NCI-H526 treated with DMSO at 0.1 percent for 48 hours (cell line): ENCODE results near the gene EVI5.
"Not testable (repeated sequence)": the region's sequence is repeated elsewhere in the genome, so short reads cannot be mapped to it uniquely, and the experiment has no call there.

Source experiments
- DNase-seq: peaks from one replicate; lab custom pipeline; 2025; lab: John Stamatoyannopoulos, UW

EVI5 gene

DNA sequence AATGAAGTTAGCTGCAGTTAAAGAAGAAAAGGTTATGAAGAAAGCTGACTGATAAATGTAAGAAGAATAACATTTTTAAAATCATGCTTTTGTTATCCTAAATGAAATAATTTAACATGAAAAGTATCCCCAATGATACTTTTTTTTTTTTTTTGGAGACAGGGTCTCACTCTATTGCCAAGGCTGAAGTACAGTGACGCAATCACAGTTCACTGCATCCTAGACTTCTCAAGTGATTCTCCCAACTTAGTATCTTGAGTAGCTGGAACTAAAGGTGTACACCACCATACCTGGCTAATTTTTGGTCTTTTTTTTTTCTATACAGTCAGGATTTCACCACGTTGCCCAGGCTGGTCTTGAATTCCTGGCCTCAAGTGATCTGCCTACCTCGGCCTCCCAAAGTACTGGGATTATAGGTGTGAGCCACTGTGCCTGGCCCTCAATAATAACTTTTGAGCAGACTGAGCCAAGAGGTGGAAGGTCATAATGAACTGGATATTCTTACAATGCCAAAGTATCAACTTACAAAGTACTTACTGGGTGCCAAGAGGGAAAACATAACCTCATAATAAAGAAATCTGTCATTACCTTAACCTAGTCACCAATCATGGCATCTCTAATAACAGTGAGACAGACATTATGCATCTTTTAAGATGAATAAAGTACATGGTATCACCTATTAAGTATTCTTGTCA lies 94.5 kb downstream of the EVI5 start:
- DNase-seq = no peak

DNA sequence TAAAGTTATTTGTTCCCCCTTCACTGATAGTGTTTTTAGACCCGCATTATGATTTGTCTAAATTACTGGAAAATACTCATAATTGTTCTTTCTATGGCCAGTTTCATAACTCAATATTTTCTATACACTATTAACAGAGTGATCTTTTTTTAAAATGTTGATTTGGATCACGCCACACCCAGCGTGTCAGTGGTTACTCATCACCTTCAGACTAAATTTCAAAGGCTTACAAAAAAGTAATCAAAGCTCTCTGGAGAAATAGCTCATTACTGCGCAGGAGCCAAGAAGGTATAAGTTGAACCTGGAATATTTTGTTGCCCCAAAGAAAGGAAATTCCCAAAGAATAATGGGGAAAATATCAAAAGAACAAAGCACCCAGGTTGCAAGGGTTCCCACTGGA lies 104.9 kb downstream of the EVI5 start:
- DNase-seq = no peak

DNA sequence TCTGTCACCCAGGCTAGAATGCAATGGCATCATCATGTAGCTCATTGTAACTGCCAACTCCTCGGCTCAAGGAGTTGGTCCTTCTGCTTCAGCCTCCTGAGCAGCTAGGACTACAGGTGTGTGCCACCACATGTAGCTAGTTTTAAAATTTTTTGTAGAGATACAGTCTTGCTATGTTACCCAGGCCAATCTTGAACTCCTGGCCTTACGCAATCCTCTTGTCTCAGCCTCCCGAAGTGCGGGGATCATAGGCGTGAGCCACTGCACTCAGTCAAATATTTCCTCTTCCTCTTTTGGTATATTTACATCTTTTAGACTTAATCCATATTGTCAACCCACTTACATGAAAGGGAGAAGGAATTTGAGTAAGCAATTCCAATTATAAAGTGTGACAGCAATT lies 121.1 kb downstream of the EVI5 start:
- no peak for DNase-seq

DNA sequence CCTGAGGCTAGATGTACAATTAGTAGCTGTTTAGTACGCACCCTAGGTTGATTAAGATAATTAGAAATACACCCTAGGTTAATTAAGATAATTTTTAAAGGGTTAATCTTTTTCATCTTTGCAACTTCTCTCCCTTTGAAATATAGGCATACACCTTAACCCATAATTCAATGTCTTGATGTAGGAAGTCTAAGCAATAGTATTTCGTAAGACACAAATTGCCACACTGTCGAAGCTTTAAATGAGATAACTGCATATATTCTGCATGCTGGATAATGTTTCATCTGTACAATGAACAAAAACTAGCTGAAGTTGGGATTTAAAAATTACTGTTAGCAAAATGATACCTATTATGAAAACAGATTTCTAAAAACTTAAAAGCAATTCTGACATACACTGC lies 122.9 kb downstream of the EVI5 start:
- no peak for DNase-seq

DNA sequence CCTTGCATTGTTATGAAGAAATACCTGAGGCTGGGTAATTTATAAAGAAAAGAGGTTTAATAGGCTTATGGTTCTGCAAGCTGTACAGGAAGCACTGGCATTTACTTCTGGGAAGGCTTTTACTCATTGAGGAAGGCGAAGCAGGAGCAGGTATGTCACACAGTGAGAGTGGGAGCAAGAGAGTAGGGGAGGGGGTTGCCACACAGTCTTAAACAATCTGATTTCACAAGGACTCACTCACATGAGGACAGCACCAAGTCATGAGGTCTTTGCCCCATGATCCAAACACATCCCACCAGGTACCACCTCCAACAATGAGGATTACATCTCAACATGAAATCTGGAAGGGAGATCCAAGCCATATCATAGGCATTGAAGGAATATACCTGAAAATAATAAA lies 127.2 kb downstream of the EVI5 start:
- no peak for DNase-seq

DNA sequence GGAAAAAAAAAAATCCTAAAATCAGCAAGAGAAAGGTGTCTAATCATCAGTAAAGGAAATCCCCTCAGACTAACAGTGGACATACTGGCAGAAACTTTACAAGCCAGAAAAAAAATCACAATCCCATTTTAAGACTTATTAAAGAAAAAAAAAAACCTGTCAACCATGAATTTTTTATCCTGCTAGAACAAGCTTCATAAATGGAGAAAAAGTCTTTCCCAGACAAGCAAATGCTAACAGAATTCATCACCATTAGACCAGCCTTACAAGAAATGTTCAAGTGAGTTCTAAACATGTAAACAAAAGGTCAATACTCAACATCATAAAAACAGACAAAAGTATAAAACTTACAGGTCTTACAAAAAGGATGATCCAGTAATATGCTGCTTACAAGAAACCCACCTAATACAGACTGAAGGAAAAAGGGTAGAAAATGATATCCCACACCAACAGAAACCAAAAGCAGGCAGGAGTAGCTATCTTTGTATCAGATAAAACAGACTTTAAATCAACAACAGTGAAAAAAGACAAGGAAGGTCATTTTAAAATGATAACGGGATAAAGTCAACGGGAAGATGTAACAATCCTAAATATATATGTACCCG lies 129.6 kb downstream of the EVI5 start:
- DNase-seq = no peak

DNA sequence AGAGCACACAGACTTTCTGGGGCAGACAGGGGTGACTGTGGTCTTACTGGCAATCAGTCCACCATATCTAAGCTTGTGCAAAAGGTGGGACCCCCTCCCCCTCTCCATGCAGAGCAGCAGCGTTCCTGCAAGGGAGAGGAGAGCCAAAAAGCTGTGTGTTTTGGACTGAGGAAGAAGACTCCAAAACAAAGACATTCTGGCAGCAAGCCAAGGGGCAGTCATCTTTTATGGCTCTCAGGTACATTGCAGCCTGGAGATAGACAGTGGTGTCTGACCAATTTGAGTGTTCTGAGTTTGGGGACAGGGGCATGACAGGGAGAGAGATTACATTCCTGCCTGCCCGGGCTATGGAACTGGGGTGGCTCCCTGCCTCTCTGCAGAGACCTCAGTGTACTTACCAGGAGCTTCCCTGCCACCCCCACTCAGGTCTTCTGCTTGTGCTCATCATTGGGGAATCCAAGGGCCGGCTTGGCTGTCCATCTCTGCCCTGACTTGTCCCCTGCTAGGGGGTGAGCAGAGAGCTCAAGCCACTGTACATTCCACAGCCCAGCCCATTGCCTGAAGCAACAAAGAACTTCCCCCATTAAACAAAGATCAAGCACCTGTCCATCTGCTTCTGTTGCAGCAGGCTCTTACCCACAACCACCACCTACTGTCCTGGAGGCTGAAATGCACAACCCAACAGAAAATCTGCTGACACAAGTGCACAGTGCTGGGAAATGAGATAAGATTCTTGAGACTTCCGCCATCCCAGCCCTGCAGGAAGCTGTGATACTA lies 131.1 kb downstream of the EVI5 start:
- DNase-seq = no peak

DNA sequence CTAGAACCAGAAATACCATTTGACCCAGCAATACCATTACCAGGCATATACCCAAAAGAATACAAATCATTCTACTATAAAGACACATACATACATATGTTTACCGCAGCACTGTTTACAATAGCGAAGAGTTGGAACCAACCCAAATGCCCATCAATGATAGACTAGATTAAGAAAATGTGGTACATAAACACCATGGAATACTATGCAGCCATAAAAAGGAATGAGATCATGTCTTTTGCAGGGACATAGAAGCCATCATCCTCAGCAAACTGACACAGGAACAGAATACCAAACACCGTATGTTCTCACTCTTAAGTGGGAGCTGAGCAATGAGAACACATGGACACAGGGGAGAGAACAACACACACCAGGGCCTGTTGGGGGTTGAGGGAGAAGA lies 144.2 kb downstream of the EVI5 start:
- DNase-seq = not testable (repeated sequence)

DNA sequence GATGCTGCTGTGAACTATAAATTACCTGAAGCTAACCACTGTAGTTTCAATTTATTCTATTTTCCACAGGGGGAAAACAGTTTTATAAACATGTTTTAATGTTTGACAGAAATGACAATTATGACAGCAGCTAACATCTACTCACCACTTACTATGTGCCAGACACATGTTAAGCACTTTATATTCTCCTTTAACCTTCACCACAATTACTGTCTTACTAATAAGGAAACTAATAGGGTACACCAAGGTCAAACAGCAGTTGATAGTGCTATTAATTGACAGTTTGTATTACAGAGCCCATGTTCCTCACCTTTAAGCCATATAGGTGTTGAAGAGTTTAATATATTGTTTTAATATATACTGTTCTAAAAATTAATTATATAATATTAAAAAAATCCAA lies 146.4 kb downstream of the EVI5 start:
- no peak for DNase-seq

DNA sequence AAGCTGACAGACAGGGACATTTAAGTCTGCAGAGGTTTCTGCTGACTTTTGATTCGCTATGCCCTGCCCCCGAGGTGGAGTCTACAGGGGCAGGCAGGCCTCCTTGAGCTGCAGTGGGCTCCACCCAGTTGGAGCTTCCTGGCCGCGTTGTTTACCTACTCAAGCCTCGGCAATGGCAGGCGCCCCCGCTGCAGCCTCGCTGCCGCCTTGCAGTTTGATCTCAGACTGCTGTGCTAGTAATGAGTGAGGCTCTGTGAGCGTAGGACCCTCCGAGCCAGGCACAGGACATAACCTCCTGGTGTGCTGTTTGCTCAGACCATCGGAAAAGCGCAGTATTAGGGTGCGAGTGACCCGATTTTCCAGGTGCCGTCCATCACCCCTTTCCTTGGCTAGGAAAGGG lies 149.7 kb downstream of the EVI5 start:
- not testable (repeated sequence) for DNase-seq

DNA sequence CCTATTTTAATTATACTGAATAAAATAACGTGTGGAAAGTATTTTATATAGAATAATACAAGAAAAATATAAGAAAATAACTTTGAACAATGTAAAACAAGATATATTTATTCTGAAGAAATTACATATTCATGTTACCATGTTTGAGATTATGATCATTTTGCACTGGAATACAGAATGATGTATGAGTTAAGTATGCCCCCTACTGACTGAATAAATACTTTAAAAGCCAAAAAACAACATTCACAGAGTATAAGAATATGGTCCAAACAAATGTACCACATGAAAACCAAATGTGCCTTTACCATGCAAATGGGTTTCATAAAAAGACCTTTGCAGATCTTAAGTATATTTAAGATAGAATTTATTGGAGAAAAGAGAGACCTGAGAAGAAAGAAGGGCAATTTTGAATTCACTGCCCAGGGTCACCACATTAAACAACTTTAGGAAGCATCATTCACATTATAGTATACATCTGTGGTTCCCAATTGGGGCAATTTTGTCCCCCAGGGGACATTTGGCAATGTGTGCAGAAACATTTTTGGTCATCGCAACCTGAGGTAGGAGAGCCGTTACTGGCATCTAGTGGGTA lies 161.6 kb downstream of the EVI5 start:
- peak; percentile 26 for DNase-seq

DNA sequence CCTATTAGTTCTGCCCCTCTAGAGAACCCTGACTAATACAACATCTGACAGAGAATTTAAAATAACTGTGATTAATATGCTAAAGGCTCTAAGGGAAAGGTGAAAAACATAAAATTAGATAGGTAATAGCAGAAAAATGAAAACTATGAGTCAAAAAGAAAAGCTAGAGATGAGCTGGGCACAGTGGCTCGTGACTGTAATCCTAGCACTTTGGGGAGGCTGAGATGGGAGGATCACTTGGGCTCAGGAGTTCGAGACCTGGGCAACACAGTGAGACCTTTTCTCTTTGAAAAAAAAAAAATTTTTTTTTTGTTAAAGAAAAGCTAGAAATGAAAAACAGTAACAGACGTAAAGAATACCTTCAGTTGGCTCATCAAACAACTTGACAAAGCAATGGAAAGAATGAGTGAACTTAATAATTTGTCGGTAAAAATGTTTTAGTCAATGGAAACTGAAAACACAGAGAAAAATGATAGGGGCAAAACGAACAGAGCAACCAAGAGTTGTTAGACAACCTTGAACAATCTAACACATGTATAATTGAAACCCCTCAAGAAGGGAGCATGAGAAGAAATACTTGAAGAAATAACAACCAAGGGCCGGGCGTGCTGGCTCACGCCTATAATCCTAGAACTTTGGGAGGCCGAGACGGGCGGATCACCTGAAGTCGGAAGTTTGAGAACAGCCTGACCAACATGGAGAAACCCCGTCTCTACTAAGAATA lies 165.3 kb downstream of the EVI5 start:
- DNase-seq = no peak

DNA sequence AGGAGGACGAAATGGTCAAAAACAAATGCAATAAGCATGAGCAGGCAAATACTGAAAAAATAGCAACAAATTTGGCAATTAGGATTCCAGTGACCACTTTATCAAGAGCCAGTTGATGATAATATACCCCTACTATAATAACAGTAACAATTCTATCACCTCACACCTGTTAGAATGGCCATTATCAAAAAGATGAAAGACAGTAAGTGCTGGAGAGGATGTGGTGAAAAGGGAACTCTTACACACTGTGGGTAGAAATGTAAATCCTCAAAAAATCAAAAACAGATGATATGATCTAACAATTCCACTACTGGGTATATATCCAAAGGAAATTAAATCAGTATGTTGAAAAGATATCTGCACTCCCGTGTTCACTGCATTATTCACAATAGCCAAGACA lies 183.9 kb downstream of the EVI5 start:
- no peak for DNase-seq

DNA sequence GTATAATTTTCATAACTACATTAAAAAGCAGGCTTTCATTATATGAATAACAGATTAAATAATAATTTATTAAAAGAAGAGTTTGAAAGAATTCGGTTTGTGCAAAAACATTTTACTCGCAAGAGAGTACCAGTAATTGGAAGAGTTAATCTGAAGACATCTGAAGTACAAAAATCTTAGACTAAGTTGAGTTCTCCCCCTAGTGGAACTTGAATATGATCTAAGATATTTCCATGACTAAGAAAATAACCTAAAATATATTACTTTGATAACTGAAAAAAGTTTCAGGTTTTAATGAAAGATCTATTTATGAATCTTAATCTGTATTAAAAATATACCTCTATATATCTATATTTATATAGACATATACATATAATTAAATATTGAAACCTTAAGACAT lies 185.7 kb downstream of the EVI5 start:
- DNase-seq = no peak

DNA sequence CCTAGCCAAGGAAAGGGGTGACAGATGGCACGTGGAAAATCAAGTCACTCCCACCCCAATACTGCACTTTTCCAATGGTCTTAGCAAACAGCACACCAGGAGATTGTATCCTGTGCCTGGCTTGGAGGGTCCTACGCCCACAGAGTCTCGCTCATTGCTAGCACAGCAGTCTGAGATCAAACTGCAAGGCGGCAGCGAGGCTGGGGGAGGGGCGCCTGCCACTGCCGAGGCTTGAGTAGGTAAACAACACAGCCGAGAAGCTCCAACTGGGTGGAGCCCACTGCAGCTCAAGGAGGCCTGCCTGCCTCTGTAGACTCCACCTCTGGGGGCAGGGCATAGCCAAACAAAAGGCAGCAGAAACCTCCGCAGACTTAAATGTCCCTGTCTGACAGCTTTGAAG lies 195.5 kb downstream of the EVI5 start:
- DNase-seq = not testable (repeated sequence)

DNA sequence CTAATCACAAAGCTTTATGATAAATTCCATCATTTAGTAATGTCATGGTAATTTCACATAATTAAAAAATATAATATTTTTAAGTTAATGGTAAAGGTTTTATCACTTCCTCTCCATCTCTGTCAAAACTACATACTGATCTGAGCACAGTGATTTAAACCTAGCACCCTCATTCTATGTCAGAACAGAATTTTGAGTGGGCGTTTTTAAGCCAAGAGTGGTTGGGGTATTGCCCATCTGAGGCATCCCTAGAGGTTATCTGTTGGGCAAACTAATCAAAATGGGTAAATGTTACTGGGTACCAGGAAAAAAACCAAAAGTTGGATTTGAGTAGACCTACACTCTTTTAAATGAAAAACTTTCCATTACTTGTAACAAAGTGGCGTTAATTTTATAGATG lies 197.5 kb downstream of the EVI5 start:
- no peak for DNase-seq

DNA sequence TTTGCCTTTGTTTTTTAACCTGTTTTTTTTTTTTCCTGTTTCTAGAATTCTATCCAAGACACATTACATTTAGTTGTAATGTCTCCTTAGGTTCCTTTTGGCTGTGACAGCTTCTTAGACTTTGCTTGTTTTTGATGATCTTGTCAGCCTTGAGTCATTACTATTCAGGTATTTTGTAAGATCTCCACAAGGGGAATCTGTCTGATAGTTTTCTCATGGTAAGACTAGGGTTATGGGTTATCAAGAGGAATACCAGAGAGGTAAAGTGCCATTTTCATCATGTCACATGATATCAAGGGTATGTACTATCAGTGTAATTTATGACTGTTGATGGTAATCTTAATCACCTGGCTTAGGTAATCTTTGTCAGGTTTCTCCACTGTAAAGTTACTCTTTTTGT lies 199.1 kb downstream of the EVI5 start:
- DNase-seq = no peak

DNA sequence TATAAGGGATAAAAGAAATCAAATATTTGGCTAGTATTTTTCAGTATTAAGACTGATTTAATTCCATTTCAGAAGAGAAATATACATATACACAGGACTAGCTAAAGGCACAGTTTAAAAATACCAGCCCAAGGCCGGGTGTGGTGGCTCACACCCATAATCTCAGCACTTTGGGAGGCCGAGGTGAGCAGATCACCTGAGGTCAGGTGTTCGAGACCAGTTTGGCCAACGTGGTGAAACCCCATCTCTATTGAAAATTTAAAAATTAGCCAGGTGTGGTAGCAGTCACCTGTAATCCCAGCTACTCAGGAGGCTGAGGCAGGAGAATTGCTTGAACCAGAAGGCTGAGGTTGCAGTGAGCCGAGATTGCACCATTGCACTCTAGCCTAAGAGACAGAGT lies 200.1 kb downstream of the EVI5 start:
- not testable (repeated sequence) for DNase-seq

DNA sequence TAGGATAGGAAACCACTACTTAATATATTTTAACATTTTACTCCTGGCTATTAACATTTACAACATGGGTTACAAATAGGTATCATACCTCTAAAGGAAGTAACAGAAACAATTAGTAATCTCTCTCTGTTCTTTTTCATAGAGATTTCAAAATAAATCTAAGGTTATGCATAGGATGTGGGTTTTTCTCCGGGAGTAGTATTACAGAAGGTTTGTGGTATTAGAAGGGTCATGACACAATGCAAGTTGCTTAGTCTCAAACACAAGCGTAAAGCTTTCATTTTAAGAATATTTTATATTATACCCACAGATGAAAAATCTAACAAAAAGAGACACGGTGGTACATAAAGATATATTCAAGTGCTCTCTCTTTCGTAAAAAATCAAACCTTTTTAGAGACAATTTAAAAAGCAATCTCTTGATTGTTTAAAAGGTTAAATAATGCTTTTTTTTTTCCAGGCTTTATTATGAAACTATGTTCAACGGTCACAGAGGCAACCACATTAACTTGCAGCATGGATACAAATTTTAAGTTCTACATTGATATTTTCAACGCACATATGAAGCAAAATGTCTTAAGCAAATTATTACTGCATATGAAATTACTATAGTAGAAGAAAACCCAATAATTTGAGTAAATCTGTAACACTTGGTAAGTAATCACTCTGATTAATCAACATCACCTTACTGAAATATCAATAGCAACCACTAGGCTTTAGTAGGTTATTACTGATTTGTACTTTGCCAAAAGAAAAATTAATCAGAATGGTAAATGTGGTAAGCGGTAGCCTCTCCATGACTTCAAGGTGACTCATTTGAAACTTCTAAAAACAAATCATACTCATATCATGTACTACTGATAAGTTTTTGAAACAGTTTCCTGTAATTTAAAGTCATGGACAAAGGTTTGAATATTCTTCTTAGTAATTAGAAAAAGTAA lies 200.8 kb downstream of the EVI5 start:
- DNase-seq = no peak

DNA sequence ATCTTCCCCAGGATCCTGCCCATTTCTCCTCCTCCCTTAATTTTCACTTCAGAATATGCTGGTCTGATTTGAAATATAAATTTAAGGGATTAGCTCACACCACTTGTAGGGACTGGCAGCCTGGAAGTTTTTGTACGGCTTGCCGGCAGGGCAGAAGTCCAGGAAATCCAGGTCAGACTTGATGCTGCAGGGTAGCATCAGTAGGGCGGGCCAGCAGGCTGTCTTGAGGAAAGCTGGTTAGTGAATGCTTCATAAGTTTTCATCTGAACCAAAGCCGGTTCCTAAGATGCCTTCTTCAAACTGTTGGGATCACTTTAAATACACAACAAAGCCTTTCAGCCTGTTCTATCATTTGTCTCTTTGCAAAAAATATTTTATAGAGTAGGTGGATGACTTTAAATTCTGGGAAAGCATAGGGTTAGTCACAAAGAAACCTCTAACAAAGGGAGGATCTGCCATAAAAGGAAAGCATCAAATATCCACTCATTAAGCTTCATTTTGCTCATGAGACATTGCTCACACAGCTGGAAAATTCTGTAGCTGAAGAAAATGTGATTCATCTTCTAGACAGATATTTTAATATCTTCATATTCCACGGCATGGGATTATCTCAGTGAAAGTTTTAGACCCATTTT lies 207.5 kb downstream of the EVI5 start:
- DNase-seq = no peak

DNA sequence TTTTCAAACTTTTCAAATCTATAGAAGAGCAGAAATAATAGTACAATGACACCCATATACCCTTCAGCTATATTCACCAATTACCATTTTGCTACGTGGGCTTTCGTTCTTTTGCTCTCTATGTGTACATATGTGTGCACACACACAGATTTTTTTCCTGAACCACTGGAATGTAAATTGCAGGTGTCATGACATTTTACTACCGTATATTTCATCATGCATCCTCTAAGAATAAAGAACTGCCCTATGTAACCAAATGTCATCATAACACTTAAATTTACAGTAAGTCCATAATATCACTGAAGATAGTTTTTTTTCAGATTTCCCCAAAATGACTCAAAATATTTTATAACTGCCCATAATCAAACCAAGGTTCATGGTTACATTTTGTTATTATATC lies 209.8 kb downstream of the EVI5 start:
- no peak for DNase-seq
